Vagina (tissue), 2 donors: ENCODE measurements around the gene NLRP10.

Experiments used
- POLR2AphosphoS5 ChIP-seq, 2 donors: sonication (generic); formaldehyde crosslinking; IDR thresholded peaks; one replicate each; pipeline ENCODE4 v1.9.0; 2017; ENCODE audit warnings: antibody characterized with exemption in 2 of 2, mild to moderate bottlenecking in 2 of 2, low read depth in 1 of 2; ENCODE audit not compliant: insufficient read depth in 1 of 2
- TF ChIP-seq, protein P1 (sequence below), 3 experiments: fragments of 450-650 bp in 2 of 3; fragments of 200-600 bp in 1 of 3; sonication (generic) in 1 of 3; IDR thresholded peaks; one replicate each; pipeline ENCODE4 v1.5.1; 2017 to 2019; ENCODE audit warnings: antibody characterized with exemption in 3 of 3, mild to moderate bottlenecking in 2 of 3, moderate library complexity in 2 of 3

DNA sequence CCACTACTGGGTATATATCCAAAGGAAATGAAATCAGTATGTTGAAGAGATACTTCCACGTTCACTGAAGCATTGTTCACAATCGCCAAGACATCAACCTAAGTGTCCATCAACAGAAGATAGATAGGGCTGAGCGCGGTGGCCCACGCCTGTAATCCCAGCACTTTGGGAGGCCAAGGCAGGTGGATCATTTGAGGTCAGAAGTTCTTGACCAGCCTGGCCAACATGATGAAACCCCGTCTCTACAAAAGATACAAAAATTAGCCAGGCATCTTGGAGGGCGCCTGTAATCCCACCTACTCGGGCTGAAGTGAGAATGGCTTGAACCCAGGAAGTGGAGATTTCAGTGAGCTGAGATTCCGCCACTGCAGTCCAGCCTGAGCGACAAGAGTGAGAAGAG, 34.5 kb upstream of the NLRP10 start:
- TF ChIP-seq, protein P1, sequence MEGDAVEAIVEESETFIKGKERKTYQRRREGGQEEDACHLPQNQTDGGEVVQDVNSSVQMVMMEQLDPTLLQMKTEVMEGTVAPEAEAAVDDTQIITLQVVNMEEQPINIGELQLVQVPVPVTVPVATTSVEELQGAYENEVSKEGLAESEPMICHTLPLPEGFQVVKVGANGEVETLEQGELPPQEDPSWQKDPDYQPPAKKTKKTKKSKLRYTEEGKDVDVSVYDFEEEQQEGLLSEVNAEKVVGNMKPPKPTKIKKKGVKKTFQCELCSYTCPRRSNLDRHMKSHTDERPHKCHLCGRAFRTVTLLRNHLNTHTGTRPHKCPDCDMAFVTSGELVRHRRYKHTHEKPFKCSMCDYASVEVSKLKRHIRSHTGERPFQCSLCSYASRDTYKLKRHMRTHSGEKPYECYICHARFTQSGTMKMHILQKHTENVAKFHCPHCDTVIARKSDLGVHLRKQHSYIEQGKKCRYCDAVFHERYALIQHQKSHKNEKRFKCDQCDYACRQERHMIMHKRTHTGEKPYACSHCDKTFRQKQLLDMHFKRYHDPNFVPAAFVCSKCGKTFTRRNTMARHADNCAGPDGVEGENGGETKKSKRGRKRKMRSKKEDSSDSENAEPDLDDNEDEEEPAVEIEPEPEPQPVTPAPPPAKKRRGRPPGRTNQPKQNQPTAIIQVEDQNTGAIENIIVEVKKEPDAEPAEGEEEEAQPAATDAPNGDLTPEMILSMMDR (IDR thresholded peaks at IDR 0.05): no peak
- no peak for TF ChIP-seq POLR2AphosphoS5 (IDR thresholded peaks at IDR 0.05; ENCODE audit: insufficient read depth in 1 of 2, low read depth in 1 of 2)
